ENCODE results near the gene TEAD4. TPM values are rescaled to one million over a fixed set of nuclear protein-coding genes. Genes with fewer than 3 reads are reported as not detected.

TEAD4 gene
- polyA plus RNA-seq, 4 donors, result 9.4 to 20.0 (median 19.2) TPM

- no peak for DNase-seq (ENCODE audit: low read depth in 4 of 4, low spot score in 3 of 4)
These were observed 1.3 kb downstream of the TEAD4 start for GRCh38 chr12:2960390-2960956.

GRCh38 chr12:2960996-2961616 lies 1.9 kb downstream of the TEAD4 start:
- DNase-seq (ENCODE audit: low read depth in 4 of 4, low spot score in 3 of 4), result no peak

- DNase-seq (ENCODE audit: low read depth in 4 of 4, low spot score in 3 of 4), result no peak
These were observed 2.5 kb downstream of the TEAD4 start for GRCh38 chr12:2961705-2962104.

GRCh38 chr12:2963154-2963759 lies 4.1 kb downstream of the TEAD4 start:
- no peak for DNase-seq (ENCODE audit: low read depth in 4 of 4, low spot score in 3 of 4)

GRCh38 chr12:2963760-2964292 lies 4.6 kb downstream of the TEAD4 start:
- DNase-seq (ENCODE audit: low read depth in 4 of 4, low spot score in 3 of 4), result no peak

GRCh38 chr12:2967651-2968050 lies 8.5 kb downstream of the TEAD4 start:
- no peak for DNase-seq (ENCODE audit: low read depth in 4 of 4, low spot score in 3 of 4)

- DNase-seq (ENCODE audit: low read depth in 4 of 4, low spot score in 3 of 4), result no peak
These were observed 11.5 kb downstream of the TEAD4 start for GRCh38 chr12:2970744-2971143.

GRCh38 chr12:2973566-2973965 lies 14.4 kb downstream of the TEAD4 start:
- no peak for DNase-seq (ENCODE audit: low read depth in 4 of 4, low spot score in 3 of 4)

GRCh38 chr12:2974560-2974971 lies 15.4 kb downstream of the TEAD4 start:
- no peak for DNase-seq (ENCODE audit: low read depth in 4 of 4, low spot score in 3 of 4)

- DNase-seq (ENCODE audit: low read depth in 4 of 4, low spot score in 3 of 4), result no peak
These were observed 17.4 kb downstream of the TEAD4 start for GRCh38 chr12:2976581-2976996.

- DNase-seq (ENCODE audit: low read depth in 4 of 4, low spot score in 3 of 4), result no peak
These were observed 18.6 kb downstream of the TEAD4 start for GRCh38 chr12:2977776-2978175.

GRCh38 chr12:2979806-2980205 lies 20.6 kb downstream of the TEAD4 start:
- no peak for DNase-seq (ENCODE audit: low read depth in 4 of 4, low spot score in 3 of 4)

GRCh38 chr12:2980630-2981029 lies 21.4 kb downstream of the TEAD4 start:
- DNase-seq (ENCODE audit: low read depth in 4 of 4, low spot score in 3 of 4), result no peak

- no peak for DNase-seq (ENCODE audit: low read depth in 4 of 4, low spot score in 3 of 4)
These were observed 23.2 kb downstream of the TEAD4 start for GRCh38 chr12:2982361-2982760.

- no peak for DNase-seq (ENCODE audit: low read depth in 4 of 4, low spot score in 3 of 4)
These were observed 25.1 kb downstream of the TEAD4 start for GRCh38 chr12:2984249-2984648.

- no peak for DNase-seq (ENCODE audit: low read depth in 4 of 4, low spot score in 3 of 4)
These were observed 25.5 kb downstream of the TEAD4 start for GRCh38 chr12:2984698-2985097.

GRCh38 chr12:2986876-2987275 lies 27.7 kb downstream of the TEAD4 start:
- DNase-seq (ENCODE audit: low read depth in 4 of 4, low spot score in 3 of 4), result no peak

- DNase-seq (ENCODE audit: low read depth in 4 of 4, low spot score in 3 of 4), result no peak
These were observed 29.3 kb downstream of the TEAD4 start for GRCh38 chr12:2988494-2988893.

- DNase-seq (ENCODE audit: low read depth in 4 of 4, low spot score in 3 of 4), result no peak
These were observed 33.5 kb downstream of the TEAD4 start for GRCh38 chr12:2992724-2993123.

- no peak for DNase-seq (ENCODE audit: low read depth in 4 of 4, low spot score in 3 of 4)
These were observed 38.9 kb downstream of the TEAD4 start for GRCh38 chr12:2997989-2998670.

GRCh38 chr12:2998789-2999264 lies 39.6 kb downstream of the TEAD4 start:
- peak in 2 of 4 donors; percentile 27 to 49 for DNase-seq (ENCODE audit: low read depth in 4 of 4, low spot score in 3 of 4)

Measured in left renal pelvis (tissue), 4 donors.